ENCODE measurements around the gene SSC4D.
"Not testable (repeated sequence)": the region's sequence is repeated elsewhere in the genome, so short reads cannot be mapped to it uniquely, and the experiment has no call there.

SSC4D gene

GRCh38 chr7:76381814-76382213, 27.7 kb downstream of the SSC4D start:
- no peak for DNase-seq

DNA sequence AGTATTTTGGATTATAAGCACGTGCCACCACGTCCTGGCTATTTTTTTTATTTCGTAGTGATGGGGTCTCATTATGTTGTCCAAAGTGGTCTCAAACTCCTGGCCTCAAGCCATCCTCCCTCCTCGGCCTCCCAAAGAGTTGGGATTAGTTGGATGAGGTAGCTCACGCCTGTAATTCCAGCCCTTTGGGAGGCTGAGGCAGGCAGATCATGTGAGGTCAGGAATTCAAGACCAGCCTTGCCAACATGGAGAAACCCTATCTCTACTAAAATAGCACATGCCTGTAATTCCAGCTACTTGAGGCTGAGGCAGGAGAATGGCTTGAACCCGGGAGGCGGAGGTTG, 28.9 kb downstream of the SSC4D start:
- no peak for DNase-seq

DNA sequence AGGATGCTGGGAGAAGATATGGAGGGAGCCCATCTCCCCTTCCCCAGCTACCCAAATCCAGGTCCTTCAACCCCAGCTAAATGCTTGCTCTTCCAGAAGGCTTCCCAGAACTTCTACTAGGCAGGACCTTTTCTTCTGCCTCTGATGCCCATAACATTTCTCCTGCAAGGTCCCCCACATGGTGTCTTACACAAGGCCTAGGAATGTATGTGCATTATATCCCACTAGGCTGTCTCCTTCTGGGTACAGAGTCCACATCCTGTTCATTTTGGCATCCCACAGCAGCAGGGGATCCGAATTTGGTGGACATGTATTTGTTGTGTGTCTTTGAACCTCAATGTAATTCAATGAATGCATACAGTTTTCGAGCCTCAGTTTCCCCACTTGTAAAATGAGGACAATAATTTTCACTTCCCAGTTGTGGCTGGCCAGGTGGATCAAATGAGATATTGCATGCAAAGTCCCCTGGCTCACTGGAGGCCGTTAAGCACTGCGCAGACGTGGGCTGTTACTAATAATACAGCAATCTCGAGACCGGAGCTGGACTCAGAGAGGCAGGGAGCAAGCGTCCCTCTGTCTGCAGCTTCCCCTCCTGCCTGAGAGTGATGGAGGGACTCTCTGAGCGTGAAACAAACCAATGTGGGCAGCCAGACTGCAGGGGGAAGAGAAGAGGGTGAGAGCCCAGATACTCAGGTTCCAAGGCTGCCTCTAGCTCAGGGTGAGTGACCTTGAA, 32.1 kb downstream of the SSC4D start:
- no peak for DNase-seq

GRCh38 chr7:76375251-76375650, 34.2 kb downstream of the SSC4D start:
- DNase-seq, result no peak

DNA sequence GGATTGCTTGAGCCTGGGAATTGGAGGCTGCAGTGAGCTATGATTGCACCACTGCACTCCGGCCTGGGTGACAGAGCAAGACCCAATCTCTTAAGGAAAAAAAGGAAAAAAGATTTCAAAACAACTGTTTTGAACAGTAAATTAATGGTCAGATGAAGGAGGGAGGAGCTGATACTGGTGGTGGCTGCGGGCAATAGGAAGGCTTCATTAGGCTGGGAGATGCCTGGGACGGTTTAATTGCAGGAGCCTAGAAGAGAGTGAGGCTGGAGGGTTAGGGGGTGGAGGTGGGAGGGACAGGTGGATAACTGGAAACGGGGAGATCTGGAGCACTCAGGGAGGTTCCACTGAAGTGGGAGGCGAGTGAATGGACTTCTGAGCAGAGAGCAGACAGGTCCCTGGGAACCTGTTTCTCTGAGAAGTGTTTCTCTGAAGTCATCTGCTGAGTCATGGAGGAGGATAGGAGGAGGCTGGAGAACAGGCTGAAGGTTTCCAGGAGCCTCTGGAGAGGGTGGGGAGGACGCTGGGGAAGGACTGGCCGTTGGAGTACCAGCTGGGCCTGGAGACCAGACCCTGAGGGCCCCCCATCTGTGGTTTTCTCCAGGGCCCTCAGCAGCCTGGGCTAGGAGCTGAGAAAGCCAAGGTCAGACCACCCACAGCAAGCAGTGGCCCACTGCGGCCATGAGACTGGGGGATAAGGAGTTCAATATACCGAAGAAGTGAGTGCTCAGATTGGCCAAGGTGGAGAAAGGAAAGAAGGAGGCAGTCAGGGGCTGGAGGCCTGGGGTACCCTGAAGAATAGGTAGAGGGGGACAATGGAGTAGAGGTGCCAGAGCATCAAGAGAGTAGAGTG, 36.3 kb downstream of the SSC4D start:
- peak; percentile 75 for DNase-seq

DNA sequence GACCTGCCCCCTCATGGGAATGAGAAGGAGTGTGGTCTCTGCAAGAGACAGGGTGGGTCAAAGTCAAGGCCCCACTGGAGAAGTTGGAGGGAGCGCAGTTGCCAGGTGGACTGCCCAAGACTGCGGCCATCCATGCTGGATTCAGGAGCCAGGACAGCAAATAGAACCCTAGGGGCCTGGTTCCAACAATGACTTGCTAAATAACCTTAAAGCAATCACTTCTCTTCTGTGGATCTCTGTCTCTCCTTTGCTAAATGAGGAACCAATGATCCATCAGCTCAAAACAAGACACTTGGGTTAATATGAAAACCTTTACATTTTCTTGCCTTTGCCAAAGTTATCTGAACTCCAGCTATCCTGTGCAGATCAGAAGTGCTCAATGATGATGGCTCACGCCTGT, 38.1 kb downstream of the SSC4D start:
- DNase-seq, result no peak

DNA sequence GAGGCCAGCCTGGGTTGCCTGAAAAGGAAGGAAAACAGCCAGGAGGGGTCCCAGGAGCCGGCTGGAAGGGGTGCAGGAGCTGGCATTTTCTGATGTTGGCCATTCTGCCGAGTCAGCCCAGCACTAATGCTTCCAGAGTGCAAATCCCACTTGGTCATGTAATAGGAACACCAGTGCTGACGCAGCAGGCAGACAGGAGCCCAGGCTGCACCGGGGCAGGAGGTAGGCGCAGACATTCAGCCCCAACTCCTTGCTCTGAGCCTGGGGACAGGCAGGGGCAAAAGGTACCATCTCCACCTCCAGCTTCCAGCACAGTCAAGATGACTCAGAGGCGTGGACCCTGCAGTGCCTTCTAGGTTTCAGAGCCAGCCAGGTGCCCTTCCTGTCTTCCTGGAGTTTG, 40.5 kb downstream of the SSC4D start:
- no peak for DNase-seq

DNA sequence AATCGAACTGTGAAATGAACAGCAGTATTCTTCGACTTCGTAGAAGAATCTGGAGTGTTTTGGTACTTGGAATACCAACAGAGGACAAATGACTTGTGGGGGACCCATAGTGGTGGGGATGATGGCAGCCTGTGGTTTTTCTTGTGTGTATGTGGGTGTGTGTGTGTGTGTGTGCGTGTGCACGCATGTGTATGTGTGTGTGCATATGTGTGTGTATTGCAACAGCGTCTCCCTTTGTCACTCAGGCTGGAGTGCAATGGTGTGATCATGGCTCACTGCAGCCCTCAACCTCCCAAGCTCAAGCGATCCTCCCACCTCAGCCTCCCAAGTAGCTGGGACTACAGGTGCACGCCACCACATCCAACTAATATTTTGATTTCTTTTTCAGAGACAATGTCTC, 41.3 kb downstream of the SSC4D start:
- no peak for DNase-seq

DNA sequence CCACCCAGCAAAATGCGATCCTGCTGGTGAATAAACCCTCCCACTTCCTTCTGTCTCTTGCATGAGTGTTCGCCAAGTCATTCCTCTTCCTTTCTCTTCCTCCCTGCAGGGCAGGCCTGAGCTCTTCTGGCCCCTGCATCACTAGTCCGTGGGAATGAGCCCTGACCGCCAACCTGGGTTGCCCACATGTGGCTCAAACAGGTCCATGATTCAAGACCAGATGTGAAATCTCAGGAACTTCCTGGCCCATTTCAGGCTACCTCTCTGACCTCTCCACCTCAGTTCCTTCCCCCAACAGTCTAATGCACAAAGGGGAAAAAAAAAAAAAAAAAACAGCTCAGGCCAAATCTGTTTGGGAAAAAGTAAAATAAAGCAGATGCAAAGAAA, 45.3 kb downstream of the SSC4D start:
- DNase-seq, result peak; percentile 12

GRCh38 chr7:76363754-76364153, 45.7 kb downstream of the SSC4D start:
- not testable (repeated sequence) for DNase-seq

DNA sequence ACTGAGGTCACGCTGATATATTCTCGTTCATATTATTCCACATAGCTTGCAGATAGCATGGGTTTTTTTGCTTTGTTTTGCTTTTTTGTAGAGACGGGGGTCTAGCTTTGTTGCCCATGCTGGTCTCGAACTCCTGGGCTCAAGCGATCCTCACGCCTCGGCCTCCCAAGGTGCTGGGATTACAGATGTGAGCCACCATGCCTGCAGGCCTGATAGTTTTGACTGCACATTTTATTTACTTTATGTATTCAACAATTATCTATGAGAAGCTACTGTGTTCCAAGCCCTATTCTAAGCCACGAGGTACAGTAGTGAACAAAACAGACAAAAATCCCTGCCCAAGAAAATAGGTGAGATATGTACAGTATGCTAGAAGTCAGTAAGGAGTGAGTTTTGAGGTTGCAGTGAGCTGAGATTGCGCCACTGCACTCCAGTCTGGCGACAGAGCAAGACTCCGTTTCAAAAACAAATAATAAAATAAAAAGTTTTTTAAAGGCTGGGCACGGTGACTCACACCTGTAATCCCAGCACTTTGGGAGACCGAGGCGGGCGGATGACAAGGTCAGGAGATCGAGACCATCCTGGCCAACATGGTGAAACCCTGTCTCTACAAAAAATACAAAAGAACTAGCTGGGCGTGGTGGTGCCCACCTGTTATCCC, 49.4 kb downstream of the SSC4D start:
- no peak for DNase-seq

- peak; percentile 98 for DNase-seq
Observed at GRCh38 chr7:76359111-76359977, 50.2 kb downstream of the SSC4D start.

DNA sequence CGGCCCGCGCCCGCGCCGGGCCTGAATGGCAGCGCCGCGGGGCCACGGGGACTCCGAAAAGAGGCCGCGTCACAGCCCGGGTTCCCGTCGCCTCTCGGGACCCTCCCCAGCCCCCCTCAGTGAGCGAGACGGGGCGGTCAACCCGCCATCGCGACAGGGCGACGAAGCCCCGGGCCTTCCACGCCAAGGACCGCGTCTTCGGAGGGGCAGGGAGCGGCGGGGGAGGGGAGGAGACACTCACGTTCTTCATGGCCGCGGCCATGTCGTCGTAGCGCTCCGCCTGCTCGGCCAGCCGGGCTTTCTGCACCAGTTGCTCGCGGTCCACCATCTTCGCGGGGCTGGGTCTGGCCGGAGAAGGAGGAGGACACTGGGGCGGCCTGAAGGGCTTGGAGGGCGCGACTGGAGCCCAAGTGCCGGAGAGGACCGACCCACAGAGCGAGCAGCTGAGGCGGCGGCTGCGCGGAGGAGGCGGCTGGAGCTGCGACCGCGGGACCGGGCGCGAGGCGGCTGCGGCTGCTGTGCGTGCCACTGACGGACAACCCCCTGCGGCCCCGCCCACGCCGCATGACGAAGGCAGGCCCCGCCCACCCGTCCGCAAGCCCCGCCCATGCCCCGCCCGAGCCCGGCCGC, 50.9 kb downstream of the SSC4D start, which contains the start of gene YWHAG:
Gene YWHAG (minus strand): TSS at position 511 of the 630 bp plus-strand sequence. CDS start 183 bp downstream, at position 328.
- peak; percentile 82 for DNase-seq

DNA sequence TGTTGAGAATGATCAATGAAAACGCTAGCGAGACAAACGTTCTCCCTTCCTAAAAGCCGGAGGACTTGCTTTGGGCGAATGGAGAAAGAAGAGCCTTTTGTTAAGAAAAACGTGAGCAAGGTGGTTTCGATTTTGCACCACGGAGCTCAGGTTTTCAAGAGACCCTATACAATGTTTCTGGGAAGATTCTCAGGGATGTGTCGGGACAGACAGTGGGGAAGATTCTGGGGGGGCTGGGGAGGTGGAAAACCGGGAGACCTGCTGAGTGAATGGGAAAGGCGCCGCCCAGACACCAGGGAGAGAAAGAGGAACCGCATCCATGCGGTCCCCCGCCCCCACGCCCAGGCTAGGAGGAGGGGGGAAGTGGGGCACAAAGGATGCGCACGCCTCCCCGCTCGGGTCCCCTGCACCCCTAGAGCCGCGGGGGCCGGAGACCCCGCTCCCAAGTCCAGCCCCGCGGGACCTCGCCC, 51.5 kb downstream of the SSC4D start:
- DNase-seq, result peak; percentile 48

- DNase-seq, result peak; percentile 67
Observed at GRCh38 chr7:76357475-76358010, 52.0 kb downstream of the SSC4D start.

DNA sequence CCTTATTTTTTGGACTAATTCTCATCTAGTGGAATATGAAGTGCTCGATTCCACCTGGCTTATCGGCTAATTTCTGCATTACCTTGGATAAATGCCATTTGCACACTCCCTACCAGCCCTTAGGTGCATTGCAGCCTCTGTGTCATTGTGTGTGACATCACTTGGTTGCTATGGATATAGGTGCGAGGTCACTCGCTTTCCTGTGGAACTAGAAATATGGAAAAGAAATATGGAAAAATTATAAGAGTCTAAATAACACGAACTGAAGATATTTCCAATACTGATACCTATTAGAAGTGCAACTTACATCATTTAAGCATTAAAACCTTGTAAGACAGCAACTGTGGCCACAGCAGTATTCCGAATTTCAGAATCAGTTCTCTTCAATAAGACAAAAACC, 52.7 kb downstream of the SSC4D start:
- peak; percentile 45 for DNase-seq

DNA sequence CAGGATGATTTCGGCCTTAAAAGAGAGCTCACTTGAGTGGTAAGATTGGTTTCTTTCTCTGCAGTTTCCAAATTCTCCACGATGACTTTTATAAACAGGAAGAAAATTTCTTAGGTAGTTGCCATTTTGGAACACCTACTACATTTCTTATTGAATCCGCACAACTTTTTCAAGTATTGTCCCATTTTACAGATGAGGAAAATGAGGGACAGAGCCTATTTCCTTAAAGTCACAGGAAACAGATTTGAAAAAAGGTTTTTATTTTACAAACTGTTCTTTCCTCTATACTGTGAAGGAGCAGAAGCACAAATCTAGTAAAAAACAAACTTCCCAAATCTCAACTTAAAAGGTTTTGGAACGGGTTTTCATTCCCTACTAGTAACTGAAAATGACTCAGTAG, 53.4 kb downstream of the SSC4D start:
- DNase-seq, result no peak

GRCh38 chr7:76354981-76355730, 54.3 kb downstream of the SSC4D start:
- DNase-seq, result no peak

DNA sequence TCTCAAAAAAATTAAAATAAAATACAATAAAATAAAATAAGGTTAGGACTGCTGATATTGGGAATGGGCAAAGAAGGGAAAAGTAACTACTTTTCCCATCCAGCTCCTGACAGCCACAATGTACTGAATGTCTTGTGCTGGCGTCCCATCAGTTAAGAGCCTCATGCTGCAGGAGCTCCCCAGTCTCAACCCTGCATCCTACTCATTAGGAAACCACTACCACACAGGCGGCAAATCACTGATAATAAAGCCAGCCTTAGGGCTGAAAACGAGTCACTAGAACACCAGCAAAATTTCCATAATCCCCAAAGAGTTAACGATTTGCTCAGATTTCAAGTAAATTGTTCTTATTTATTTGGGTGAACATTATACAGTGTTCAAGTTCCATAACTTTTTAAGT, 55.0 kb downstream of the SSC4D start:
- peak; percentile 57 for DNase-seq

- no peak for DNase-seq
Observed at GRCh38 chr7:76353744-76354143, 55.8 kb downstream of the SSC4D start.

- DNase-seq, result no peak
Observed at GRCh38 chr7:76352193-76352592, 57.3 kb downstream of the SSC4D start.

Measured in hematopoietic multipotent progenitor cell treated with erythropoietin and hydrocortisone succinate and interleukin-3 and kit ligand, for 8 days (in vitro differentiated cells).